Cardiac fibroblast (primary cell): ENCODE data around the gene TSPEAR.
A peak's percentile ranks its signal among the peaks of the same experiment; 100 is the strongest.

Experiments
- DNase-seq, 2 donors: peaks; one replicate each; pipeline versions ENCODE4 v3.0.0 to v3.0.0-alpha.2; 2010; ENCODE audit warnings: low read depth in 2 of 2
- H3K4me3 ChIP-seq, 2 donors: replicated peaks in 1 of 2; 1 replicate in 1 of 2; 2 replicates in 1 of 2; pipeline ENCODE4 v1.5.1; 2011; ENCODE audit warnings: low read depth in 2 of 2, low read length in 2 of 2, mild to moderate bottlenecking in 2 of 2, moderate library complexity in 1 of 2
- TF ChIP-seq, protein P1 (sequence below): IDR thresholded peaks from one replicate; pipeline ENCODE4 v1.5.1; 2011; ENCODE audit warnings: low read depth, mild to moderate bottlenecking, low read length, inconsistent platforms

Gene TSPEAR

DNA sequence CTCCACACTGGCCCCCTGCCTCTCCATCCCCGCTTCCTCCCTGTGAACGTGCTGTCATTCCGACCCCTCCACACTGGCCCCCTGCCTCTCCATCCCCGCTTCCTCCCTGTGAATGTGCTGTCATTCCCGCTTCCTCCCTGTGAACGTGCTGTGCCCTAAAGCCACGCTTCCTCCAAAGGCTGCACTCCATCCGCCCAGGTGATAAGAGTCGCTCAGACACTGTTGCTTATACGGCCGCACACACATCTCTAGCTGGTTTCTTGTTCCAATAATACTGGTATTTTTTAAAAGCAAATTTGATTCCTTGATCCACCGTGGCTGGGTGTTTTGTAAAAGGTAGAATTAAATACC lies 39.3 kb upstream of the TSPEAR start:
- TF ChIP-seq, protein P1, sequence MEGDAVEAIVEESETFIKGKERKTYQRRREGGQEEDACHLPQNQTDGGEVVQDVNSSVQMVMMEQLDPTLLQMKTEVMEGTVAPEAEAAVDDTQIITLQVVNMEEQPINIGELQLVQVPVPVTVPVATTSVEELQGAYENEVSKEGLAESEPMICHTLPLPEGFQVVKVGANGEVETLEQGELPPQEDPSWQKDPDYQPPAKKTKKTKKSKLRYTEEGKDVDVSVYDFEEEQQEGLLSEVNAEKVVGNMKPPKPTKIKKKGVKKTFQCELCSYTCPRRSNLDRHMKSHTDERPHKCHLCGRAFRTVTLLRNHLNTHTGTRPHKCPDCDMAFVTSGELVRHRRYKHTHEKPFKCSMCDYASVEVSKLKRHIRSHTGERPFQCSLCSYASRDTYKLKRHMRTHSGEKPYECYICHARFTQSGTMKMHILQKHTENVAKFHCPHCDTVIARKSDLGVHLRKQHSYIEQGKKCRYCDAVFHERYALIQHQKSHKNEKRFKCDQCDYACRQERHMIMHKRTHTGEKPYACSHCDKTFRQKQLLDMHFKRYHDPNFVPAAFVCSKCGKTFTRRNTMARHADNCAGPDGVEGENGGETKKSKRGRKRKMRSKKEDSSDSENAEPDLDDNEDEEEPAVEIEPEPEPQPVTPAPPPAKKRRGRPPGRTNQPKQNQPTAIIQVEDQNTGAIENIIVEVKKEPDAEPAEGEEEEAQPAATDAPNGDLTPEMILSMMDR: no peak
- no peak for DNase-seq
- H3K4me3 ChIP-seq: no peak overlapping the region

DNA sequence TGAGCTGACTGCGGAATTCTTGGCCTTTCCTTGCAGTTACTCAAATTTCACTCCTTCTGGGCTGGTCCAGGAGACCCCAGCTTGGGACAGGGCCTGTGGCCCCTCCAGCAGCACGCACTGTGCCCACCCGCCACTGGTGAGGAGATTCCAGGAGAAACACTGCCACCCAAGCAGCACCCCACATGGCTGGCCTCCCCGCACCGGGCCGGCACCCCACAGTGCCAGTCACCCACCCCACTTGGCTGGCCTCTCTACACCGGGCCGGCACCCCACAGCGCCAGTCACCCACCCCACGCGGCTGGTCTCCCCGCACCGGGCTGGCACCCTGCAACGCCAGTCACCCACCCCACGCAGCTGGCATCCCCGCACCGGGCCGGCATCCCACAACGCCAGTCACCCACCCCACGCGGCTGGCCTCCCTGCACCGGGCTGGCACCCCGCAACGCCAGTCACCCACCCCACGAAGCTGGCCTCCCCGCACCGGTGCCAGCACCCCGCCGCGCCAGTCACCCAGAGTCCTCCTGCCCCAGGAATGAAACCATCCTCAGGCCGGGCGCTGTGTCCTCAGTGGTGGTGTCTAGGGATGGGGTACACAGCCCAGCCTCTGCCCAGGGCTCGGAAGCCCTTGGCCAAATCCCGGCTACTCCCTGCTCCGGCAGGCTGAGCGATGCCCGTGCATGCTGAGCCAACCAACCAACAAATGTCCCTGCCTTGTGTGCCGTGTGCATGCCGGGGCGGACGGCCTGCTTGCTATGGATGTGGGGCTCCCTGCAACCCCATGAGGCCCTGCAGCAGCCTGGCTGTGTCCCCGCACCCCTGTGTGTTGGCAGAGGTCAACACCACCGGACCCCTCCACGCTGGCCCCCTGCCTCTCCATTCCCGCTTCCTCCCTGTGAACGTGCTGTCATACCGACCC lies 38.6 kb upstream of the TSPEAR start:
- H3K4me3 ChIP-seq: no peak overlapping the region
- TF ChIP-seq, protein P1: no peak
- DNase-seq: no peak

DNA sequence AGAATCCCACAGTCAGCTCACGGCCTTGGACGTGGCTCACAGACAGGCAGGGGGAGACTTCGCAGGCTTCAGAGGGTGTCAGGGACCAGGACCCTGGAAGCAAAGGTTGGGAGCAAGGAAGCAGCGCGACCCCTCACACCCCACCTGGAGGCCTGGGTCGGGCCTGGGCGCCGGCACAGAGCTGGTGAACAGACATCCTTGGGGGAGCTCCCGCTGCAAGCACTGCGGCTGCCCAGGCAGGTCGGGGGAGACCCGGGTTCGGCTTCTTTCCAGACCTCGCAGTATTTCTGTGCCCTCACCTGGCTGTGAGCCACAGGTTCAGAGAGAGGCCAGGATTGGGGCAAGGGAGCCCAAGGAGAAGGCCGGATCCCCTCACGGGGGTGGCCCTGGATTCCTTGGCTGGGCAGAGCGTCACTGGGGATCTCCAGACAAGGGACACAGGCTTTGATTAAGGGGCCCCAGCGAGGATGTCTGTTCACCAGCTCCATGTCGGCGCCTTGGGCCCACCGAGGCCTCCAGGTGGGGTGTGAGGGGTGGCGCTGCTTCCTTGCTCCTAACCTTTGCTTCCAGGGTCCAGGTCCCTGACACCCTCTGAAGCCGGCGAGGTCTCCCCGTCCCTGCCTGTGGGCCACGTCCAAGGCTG lies 37.9 kb upstream of the TSPEAR start:
- H3K4me3 ChIP-seq: no peak overlapping the region
- TF ChIP-seq, protein P1: no peak
- DNase-seq: no peak

DNA sequence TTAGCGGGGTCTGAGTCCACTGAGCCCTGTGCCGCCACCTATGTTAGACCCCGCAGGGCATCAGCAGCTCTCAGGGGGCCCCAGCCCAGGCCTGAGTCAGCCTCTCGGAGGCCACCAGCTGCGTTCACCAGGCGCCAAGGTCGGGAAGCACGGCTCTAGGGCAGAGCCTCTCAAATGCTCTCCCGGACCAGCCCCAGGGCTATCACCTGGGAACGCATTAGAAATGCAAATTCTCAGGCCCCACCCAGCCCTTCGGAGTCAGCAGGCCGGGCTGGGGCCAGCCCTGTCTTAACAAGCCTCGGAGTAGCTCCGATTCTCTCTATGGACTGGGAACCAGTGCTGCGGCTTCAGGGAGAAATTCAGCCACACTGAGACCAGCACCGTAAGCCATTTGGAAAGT lies 37.2 kb upstream of the TSPEAR start:
- no peak overlapping the region for H3K4me3 ChIP-seq
- no peak for DNase-seq
- TF ChIP-seq, protein P1: no peak

DNA sequence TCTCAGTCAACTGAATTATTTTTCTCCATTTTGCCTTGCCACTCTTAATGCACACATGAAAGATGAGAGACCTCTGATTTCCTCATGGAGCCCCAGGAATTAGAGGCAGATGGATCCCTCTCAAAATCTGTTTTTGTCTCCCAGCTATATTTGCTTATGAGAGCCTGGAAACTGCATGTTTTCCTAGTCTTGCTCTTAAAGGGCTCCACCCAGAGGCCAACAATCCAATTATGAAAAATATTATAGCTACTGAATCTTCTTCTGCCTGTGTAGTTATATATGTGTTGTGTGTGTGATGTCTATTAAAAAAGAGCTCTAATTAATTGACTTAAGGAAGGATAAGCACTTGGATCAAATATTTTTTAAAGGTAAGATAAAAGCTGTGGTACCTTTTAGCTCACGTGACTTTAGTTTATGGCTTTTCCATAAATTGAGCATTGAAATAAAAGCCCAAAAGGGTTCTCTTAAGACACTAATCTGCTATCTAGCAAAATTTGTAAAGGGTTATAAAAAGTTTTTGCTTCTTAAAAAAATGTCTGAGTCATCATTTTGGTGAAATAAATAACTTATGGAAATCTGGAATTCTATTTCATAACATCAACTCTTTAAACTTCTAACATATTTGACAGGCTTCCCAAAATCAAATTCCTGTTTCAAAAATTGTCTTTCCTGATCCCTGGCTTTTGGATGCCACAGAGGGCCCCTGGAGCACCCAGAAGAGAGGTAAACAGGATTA lies 31.2 kb upstream of the TSPEAR start:
- TF ChIP-seq, protein P1: peak; percentile 29
- DNase-seq: peak; percentile 34 to 38
- no peak overlapping the region for H3K4me3 ChIP-seq

DNA sequence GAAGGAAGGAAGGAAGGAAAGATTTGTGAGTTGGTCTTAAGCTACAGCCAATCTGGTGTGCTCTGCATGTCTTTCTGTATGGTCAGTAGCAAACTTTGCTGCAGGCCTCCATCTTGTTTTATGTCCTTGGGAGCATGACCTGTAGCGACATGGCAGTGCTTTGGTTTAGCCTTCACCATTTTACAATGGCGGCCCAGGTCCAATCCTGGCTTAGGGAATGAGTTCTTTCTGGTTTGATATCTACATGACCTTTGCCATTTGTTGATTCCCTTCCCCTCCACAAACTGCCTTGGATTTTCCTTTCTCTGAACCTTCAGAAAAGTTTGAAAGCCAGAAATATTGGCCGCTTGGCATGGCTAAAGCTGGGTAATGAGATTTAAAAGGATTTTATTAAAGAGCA lies 30.5 kb upstream of the TSPEAR start:
- DNase-seq: no peak
- TF ChIP-seq, protein P1: no peak
- H3K4me3 ChIP-seq: no peak overlapping the region
